Liver (tissue), 9 donors: ENCODE data around the gene CD300LB. TPM values are rescaled to one million over a fixed set of nuclear protein-coding genes. Genes with fewer than 3 reads are reported as not detected.
"Not testable (repeated sequence)": the region's sequence is repeated elsewhere in the genome, so short reads cannot be mapped to it uniquely, and the experiment has no call there.

Experiments used
- DNase-seq: peaks from one replicate; pipeline ENCODE4 v3.0.0-alpha.2; 2017; ENCODE audit warnings: low spot score
- H3K27ac ChIP-seq, 2 donors: one replicate each; pipeline ENCODE4 v1.7.0; 2013; ENCODE audit warnings: inconsistent platforms in 2 of 2, low read length in 2 of 2, control low read depth in 1 of 2, low read depth in 1 of 2, mild to moderate bottlenecking in 1 of 2
- H3K27me3 ChIP-seq, 4 donors: one replicate each; pipeline versions ENCODE4 v1.6.1 to v1.7.0; 2013; ENCODE audit warnings: low read length in 3 of 4, inconsistent platforms in 1 of 4, mild to moderate bottlenecking in 1 of 4, moderate library complexity in 1 of 4; ENCODE audit not compliant: control insufficient read depth in 4 of 4, insufficient read depth in 4 of 4
- H3K36me3 ChIP-seq, 4 donors: one replicate each; pipeline versions ENCODE4 v1.6.1 to v1.7.0; 2013; ENCODE audit warnings: low read length in 3 of 4, mild to moderate bottlenecking in 3 of 4, low read depth in 1 of 4, moderate library complexity in 1 of 4; ENCODE audit not compliant: control insufficient read depth in 4 of 4, insufficient read depth in 3 of 4
- H3K4me1 ChIP-seq, 4 donors: one replicate each; pipeline versions ENCODE4 v1.6.1 to v1.7.0; 2013; ENCODE audit warnings: low read length in 3 of 4, mild to moderate bottlenecking in 3 of 4, moderate library complexity in 1 of 4; ENCODE audit not compliant: control insufficient read depth in 4 of 4, insufficient read depth in 4 of 4
- H3K4me3 ChIP-seq, 3 donors: one replicate each; pipeline versions ENCODE4 v1.6.1 to v1.7.0; 2013; ENCODE audit warnings: low read length in 3 of 3, control low read depth in 1 of 3, low read depth in 1 of 3, mild to moderate bottlenecking in 1 of 3
- H3K9ac ChIP-seq, 2 donors: one replicate each; pipeline ENCODE4 v1.7.0; 2013; ENCODE audit warnings: low read length in 2 of 2, mild to moderate bottlenecking in 2 of 2, moderate library complexity in 2 of 2, control low read depth in 1 of 2, low read depth in 1 of 2
- H3K9me3 ChIP-seq, 4 donors: one replicate each; pipeline versions ENCODE4 v1.6.1 to v1.7.0; 2013; ENCODE audit warnings: low read length in 3 of 4; ENCODE audit not compliant: control insufficient read depth in 4 of 4
- EGR1 ChIP-seq, 2 donors: IDR thresholded peaks; 2 replicates each; pipeline ENCODE4 v1.6.1; 2016 to 2018; ENCODE audit warnings: antibody characterized with exemption in 2 of 2, low read depth in 2 of 2
- FOXA1 ChIP-seq: IDR thresholded peaks from 2 replicates; pipeline ENCODE4 v1.6.1; 2016; ENCODE audit warnings: antibody characterized with exemption
- FOXA2 ChIP-seq: IDR thresholded peaks from 2 replicates; pipeline ENCODE4 v1.6.1; 2016; ENCODE audit warnings: antibody characterized with exemption
- HNF4G ChIP-seq: IDR thresholded peaks from 2 replicates; pipeline ENCODE4 v1.6.1; 2016; ENCODE audit warnings: antibody characterized with exemption
- NR2F2 ChIP-seq: IDR thresholded peaks from 2 replicates; pipeline ENCODE4 v1.6.1; 2016; ENCODE audit warnings: antibody characterized with exemption
- TAF1 ChIP-seq: conservative IDR thresholded peaks from 2 replicates; pipeline ENCODE4 v1.6.1; 2016; ENCODE audit warnings: antibody characterized with exemption, mild to moderate bottlenecking
- YY1 ChIP-seq: IDR thresholded peaks from 2 replicates; pipeline ENCODE4 v1.6.1; 2016; ENCODE audit warnings: antibody characterized with exemption, mild to moderate bottlenecking
- WGBS: extraction: QIAGEN DNeasy Blood & Tissue Kit; methylation state at CpG from one replicate; pipeline ENCODE4 v1.1.7; 2013; 5-methylcytosine and 5-hydroxymethylcytosine counted together
- polyA plus RNA-seq, 2 donors: library from polyadenylated mRNA; stranded (reverse) in 1 of 2; unstranded in 1 of 2; fragments of 200-250 nt in 1 of 2; fragments of >200 nt in 1 of 2; fragmentation: Nextera tagmentation in 1 of 2; extraction: Ambion mirVana in 1 of 2; gene quantifications; one replicate each; pipeline versions ENCODE4 v1.2.1 to v1.2.3, GENCODE V29; 2013 to 2015
- total RNA-seq, 2 donors: library from RNA; depleted of rRNA; stranded (reverse); fragments of >200 nt; gene quantifications; one replicate each; pipeline ENCODE4 v1.2.3, GENCODE V29; 2014
- TF ChIP-seq, protein P1 (sequence below): fragments of 150-350 bp; IDR thresholded peaks from 2 replicates; pipeline ENCODE4 v1.5.1; 2017; ENCODE audit warnings: improper control_type of control experiment, low read depth, low read length; ENCODE audit not compliant: missing input control
- TF ChIP-seq, protein P2 (sequence below): IDR thresholded peaks from 2 replicates; pipeline ENCODE4 v1.6.1; 2016; ENCODE audit warnings: antibody characterized with exemption
- TF ChIP-seq, protein P3 (sequence below): IDR thresholded peaks from 2 replicates; pipeline ENCODE4 v1.6.1; 2016; ENCODE audit warnings: antibody characterized with exemption, mild to moderate bottlenecking
- TF ChIP-seq, protein P4 (sequence below): IDR thresholded peaks from 2 replicates; pipeline ENCODE4 v1.6.1; 2016; ENCODE audit warnings: antibody characterized with exemption
- donor health status: healthy.
- donor health status: healthy.
- donor health status: healthy.
- donor health status: healthy.
- donor health status: healthy.

Gene CD300LB
- total and polyA plus RNA-seq, 4 donors, result 0.08 to 0.33 (median 0.09) TPM; not detected in 1

DNA sequence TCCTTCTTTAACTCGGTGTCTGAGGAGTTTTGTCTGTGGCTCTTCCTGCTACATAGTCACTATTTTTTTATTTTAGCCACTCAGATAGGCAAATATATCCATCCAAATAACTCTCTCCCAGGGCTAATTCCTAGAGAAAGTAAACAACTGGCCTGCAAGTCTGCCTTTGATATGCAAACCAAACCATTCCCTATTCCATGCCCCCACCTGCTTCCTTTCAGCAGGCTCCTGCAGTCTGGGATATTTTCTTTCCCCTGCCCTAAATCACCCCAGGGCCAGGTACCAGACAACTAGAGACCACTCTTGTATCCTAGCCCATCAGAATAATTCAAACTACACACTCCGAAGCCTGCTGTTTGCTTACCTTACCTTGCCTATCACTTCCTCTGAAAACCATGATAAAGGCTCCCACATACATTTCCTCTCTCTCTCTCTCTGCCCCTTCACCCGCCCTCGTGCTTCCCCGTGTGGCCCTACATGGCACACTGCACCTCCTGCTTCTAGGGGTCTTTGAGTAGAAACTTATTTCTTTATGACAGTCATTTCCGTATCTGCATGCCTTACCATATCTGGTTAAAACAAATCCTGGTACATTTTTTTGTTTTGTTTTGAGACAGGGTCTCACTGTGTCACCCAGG lies 27.7 kb upstream of the CD300LB start (continued):
- TF ChIP-seq, protein P1, sequence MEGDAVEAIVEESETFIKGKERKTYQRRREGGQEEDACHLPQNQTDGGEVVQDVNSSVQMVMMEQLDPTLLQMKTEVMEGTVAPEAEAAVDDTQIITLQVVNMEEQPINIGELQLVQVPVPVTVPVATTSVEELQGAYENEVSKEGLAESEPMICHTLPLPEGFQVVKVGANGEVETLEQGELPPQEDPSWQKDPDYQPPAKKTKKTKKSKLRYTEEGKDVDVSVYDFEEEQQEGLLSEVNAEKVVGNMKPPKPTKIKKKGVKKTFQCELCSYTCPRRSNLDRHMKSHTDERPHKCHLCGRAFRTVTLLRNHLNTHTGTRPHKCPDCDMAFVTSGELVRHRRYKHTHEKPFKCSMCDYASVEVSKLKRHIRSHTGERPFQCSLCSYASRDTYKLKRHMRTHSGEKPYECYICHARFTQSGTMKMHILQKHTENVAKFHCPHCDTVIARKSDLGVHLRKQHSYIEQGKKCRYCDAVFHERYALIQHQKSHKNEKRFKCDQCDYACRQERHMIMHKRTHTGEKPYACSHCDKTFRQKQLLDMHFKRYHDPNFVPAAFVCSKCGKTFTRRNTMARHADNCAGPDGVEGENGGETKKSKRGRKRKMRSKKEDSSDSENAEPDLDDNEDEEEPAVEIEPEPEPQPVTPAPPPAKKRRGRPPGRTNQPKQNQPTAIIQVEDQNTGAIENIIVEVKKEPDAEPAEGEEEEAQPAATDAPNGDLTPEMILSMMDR, result no peak

DNA sequence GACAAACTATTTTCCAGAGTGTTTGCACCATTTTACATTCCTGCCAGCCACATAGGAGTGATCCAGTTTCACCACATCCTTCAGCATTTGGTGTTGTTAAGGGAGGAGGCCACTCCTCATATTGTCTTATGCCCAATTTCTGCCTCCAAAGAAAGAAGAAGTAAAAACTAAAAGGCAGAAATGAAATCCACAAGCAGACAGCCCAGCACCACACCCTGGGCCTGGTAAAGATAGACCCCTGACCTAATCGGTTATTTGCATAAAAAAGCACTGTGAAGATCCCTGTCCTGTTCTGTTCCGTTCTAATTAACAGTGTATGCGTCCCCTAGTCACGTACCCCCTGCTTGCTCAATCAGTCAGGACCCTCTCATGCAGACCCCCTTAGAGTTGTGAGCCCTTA lies 27.1 kb upstream of the CD300LB start:
- not testable (repeated sequence) for H3K27me3 ChIP-seq, H3K4me1 ChIP-seq, H3K9ac ChIP-seq, H3K27ac ChIP-seq, DNase-seq, H3K4me3 ChIP-seq, H3K9me3 ChIP-seq, H3K36me3 ChIP-seq
- WGBS, result 65% methylated on average over 4 of the region's 4 CpGs

DNA sequence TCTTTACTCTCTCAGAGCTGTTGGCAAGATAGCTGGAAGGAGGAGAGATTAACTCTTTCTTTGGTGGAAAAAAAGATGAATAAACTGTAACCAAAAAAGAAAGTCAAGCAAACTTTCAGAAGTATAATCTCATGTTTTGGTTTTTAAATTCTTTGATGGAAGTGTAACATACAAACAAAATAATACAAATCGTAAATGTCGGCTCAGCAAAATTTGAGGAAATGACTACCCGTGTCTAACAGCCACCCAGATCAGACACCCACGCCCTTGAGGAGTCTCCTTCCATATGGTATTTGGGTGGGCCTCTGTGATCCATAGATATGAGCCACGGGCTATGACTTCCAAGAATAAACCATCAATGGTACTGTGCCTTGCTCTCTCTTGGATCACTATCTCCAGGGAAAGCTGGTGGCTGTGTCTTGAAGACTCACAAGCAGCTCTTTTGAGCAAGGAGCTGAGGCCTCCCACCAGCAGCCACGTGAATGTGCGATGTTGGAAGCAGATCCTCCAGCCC lies 24.2 kb upstream of the CD300LB start:
- DNase-seq, result no peak
- Histone ChIP-seq H3K27ac (no peak overlapping the region), H3K4me3 (no peak overlapping the region), H3K4me1 (no peaks in the 10 kb centered on the region), H3K9ac (no peak overlapping the region), H3K9me3 (no peaks in the 10 kb centered on the region), H3K36me3 (no peaks in the 10 kb centered on the region), H3K27me3 (no peaks in the 10 kb centered on the region)
- WGBS, result 63% methylated on average over 7 of the region's 7 CpGs
- TF ChIP-seq FOXA1 (no peak), YY1 (no peak), NR2F2 (no peak), HNF4G (no peak), TAF1 (no peak), EGR1 (IDR thresholded peaks at IDR 0.05; ENCODE audit: low read depth in 2 of 2) (no peak), FOXA2 (no peak)
- TF ChIP-seq, protein P2, sequence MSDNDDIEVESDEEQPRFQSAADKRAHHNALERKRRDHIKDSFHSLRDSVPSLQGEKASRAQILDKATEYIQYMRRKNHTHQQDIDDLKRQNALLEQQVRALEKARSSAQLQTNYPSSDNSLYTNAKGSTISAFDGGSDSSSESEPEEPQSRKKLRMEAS, result no peak
- TF ChIP-seq, protein P3, sequence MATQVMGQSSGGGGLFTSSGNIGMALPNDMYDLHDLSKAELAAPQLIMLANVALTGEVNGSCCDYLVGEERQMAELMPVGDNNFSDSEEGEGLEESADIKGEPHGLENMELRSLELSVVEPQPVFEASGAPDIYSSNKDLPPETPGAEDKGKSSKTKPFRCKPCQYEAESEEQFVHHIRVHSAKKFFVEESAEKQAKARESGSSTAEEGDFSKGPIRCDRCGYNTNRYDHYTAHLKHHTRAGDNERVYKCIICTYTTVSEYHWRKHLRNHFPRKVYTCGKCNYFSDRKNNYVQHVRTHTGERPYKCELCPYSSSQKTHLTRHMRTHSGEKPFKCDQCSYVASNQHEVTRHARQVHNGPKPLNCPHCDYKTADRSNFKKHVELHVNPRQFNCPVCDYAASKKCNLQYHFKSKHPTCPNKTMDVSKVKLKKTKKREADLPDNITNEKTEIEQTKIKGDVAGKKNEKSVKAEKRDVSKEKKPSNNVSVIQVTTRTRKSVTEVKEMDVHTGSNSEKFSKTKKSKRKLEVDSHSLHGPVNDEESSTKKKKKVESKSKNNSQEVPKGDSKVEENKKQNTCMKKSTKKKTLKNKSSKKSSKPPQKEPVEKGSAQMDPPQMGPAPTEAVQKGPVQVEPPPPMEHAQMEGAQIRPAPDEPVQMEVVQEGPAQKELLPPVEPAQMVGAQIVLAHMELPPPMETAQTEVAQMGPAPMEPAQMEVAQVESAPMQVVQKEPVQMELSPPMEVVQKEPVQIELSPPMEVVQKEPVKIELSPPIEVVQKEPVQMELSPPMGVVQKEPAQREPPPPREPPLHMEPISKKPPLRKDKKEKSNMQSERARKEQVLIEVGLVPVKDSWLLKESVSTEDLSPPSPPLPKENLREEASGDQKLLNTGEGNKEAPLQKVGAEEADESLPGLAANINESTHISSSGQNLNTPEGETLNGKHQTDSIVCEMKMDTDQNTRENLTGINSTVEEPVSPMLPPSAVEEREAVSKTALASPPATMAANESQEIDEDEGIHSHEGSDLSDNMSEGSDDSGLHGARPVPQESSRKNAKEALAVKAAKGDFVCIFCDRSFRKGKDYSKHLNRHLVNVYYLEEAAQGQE, result no peak
- TF ChIP-seq, protein P4, sequence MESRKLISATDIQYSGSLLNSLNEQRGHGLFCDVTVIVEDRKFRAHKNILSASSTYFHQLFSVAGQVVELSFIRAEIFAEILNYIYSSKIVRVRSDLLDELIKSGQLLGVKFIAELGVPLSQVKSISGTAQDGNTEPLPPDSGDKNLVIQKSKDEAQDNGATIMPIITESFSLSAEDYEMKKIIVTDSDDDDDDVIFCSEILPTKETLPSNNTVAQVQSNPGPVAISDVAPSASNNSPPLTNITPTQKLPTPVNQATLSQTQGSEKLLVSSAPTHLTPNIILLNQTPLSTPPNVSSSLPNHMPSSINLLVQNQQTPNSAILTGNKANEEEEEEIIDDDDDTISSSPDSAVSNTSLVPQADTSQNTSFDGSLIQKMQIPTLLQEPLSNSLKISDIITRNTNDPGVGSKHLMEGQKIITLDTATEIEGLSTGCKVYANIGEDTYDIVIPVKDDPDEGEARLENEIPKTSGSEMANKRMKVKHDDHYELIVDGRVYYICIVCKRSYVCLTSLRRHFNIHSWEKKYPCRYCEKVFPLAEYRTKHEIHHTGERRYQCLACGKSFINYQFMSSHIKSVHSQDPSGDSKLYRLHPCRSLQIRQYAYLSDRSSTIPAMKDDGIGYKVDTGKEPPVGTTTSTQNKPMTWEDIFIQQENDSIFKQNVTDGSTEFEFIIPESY, result no peak
